Jurkat, Clone E6-1 (cell line): ENCODE results near the gene LRRC26.
A peak's percentile ranks its signal among the peaks of the same experiment; 100 is the strongest.
"Not testable (repeated sequence)": the region's sequence is repeated elsewhere in the genome, so short reads cannot be mapped to it uniquely, and the experiment has no call there.

ENCODE experiments used
- DNase-seq: peaks from one replicate; pipeline ENCODE4 v3.0.0-alpha.2; 2011; ENCODE audit warnings: low read depth, low spot score
- H3K4me3 ChIP-seq: 2 replicates; pipeline ENCODE4 v1.5.1; 2011; ENCODE audit warnings: mild to moderate bottlenecking, low read length, control low read depth, moderate library complexity

LRRC26 gene

DNA sequence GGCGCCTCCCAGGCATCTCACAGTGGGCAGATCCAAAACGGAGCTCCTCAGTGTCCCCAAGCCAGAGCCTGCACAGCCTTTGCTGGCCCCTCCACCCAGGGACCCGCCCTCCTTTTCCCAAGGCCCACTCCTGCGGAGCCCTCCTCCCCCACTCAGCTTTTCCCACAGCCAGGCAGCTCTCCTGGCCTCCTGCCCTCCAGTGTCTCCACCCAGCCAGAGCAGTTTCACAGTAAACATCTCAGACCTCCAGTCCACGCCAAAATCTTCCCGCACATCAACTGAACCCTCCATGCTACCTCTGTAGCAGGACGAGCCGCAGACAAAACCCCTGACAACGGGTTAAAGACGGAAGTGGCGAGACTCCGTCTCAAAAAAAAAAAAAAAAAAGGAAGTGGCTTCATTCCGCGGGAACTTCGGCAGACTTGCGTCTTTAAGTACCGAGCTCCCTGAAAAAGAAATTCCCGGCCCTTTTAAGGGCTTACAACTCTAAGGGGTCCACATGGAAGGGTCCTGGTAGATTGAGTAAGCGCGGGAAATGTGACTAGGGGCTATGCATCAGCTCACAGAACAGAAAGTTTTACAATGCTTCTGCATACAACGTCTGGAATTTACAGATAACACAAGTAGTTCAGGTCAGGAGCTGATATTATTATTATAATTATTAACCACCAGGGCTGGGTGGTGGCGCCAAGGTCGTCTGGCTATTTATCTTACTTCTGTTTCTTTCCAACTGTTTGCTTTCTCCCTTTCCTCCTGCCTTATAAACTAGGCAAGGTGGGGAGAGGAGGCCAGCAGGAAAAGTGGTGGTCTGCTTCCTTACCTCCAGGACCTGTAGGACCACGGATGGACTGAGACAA, 42.3 kb downstream of the LRRC26 start:
- DNase-seq = peak; percentile 87

DNA sequence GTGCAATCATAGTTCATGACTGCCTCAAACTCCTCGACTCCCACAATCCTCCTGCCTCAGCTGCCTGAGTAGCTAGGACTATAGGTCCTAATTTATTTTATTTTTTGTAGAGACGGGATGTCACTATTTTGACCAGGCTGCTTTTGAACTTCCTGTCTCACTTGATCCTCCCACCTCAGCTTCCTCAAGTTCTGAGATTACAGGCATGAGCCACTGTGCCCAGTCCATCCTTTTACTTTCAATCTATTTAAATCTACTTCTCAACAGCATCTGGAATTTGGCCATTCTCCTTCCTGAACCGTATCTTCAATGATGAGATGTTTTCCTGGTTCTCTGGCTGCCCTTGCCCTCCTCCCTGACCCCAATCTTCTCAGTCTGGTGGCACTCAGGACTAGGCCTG, 43.1 kb downstream of the LRRC26 start:
- DNase-seq = no peak
- H3K4me3 ChIP-seq = peak overlapping the region; percentile 72

More for the DNA sequence above, 42.3 kb downstream of the LRRC26 start:
- H3K4me3 ChIP-seq = peak overlapping the region; percentile 72

DNA sequence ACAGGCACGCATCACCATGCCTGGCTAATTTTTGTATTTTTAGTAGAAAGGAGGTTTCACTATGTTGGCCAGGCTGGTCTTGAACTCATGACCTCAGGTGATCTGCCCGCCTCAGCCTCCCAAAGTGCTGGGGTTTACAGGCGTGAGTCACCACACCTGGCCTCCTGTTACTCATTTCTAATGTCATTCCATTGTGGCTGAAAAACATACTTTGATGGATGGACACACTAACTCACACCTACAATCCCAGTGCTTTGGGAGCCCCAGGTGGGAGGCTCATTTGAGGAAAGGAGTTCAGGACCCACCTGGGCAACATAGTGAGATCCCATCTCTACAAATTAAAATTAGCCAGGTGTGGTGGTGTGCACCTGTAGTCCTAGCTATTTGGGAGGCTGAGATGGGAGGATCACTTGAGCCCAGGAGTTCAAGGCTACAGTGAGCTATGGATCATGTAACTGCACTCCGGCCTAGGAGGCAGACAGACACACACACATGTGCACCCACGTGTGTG, 45.8 kb downstream of the LRRC26 start:
- not testable (repeated sequence) for H3K4me3 ChIP-seq, DNase-seq

DNA sequence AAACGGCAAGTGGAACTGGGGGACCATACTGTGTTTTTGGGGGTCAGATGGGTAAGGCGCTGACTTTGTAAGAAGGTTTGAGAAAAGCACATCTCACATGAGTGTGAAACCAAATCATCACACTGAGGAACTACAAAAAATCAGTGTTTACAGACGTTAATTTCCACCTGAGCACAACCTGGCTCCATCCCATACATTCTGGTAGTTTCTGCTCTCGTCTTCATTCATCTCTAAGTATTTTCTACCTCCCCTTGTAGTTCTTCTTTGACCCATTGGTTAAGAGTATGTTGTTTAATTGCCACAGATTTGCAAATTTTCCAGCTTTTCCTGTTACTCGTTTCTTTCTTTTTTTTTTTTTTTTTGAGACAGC, 46.4 kb downstream of the LRRC26 start:
- no peak for DNase-seq
- no peak overlapping the region for H3K4me3 ChIP-seq

DNA sequence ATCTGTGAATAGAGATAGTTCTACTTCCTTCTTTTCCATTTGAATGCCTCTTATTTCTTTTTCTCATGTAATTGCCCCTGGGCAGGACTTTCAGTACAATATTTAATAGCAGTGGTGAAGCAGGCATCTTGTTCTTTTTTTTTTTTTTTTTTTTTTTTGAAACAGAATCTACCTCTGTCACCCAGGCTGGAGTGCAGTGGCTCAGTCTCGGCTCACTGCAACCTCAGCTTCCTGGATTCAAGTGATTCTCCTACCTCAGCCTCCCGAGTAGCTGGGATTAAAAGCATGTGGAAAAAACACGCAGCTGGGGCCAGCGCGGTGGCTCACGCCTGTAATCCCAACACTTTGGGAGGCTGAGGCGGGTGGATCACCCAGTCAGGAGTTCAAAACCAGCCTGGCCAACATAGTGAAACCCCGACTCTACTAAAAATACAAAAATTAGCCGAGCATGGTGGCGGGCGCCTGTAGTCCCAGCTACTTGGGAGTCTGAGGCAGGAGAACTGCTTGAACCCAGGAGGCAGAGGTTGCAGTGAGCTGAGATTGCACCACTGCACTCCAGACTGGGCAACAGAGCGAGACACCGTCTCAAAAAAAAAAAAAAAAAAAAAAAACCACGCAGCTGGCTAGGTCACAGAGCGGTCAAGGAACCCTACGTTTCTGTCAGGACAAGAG, 46.9 kb downstream of the LRRC26 start:
- not testable (repeated sequence) for H3K4me3 ChIP-seq, DNase-seq

DNA sequence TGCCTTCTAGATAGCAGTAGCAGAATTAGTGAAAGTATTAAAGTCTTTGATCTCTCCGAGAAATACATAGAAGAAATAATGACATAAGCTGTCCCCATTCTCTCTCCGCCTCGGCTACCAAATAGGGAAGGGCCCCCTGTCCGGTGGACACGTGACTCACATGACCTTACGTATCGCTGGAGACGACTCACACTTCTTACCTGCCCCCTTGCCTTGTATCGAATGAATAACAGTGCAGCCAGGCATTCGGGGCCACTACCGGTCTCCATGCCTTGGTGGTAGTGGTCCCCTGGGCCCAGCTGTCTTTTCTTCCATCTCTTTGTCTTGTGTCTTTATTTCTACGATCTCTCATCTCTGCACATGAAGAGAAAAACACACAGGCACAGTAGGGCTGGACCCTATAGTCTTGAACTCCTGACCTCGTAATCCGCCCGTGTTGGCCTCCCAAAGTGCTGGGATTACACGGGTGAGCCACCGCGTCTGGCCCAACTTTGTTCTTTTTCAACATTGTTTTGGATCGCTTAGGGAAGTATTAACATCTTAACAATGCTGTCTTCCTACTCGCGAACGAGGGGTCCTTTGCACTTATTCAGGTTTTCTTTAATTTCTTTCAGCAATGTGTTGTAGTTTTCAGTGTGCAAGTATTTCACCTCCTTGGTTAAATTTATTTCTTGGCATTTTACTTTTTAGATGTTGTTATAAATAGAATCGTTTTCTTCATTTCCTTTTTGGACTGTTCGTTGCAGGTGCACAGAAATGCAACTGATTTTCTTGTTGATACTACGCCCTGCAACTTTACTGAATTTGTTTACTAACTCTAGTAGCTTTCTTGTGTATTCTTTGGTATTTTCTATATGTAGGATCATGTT, 47.7 kb downstream of the LRRC26 start:
- H3K4me3 ChIP-seq, DNase-seq: not testable (repeated sequence)
